ENCODE results near the gene RNH1.
"Not testable (repeated sequence)": the region's sequence is repeated elsewhere in the genome, so short reads cannot be mapped to it uniquely, and the experiment has no call there.

The RNH1 gene

GRCh38 chr11:477052-477715 lies 29.9 kb downstream of the RNH1 start:
- DNase-seq (ENCODE audit: low spot score): no peak

DNA sequence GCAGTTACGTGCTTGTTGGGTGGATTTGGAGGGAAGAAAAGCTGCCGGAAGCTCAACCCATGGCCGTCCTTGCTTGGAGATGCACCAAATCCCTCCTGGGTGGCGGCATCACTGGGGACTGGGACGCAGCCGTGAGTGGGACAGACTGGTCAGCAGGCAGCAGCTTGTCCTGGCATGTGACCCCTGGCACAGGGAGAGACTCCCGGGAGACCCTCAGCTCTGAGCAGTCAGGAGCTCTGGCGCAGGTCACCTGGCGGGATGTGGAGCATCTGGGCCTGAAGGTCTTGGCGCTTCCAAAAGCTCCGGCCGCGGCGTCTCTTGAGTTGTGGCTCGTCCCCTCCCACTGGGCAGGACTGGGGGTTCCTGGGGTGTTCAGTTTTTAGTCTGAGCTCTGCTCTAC lies 30.6 kb downstream of the RNH1 start:
- DNase-seq (ENCODE audit: low spot score): no peak

DNA sequence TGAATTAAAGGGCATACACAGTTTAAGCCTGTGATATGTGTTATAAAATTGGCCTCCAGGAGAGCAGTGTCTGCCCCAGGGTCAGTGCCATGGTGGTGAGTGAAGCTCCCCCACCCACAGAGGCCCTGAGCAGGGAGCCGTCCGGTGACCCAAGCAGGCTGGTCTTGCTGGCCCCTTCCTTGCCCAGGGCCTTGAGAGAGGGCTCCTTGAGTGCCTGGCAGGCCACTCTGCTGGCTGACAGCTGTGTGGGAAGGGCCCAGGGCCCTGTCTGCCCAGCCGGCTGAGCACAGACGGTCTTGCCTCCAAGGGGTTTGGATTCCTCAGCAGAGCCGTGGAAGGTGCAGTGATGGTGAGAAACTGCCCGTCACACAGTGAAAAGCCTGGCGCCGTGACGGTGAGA lies 31.1 kb downstream of the RNH1 start:
- DNase-seq (ENCODE audit: low spot score): no peak

DNA sequence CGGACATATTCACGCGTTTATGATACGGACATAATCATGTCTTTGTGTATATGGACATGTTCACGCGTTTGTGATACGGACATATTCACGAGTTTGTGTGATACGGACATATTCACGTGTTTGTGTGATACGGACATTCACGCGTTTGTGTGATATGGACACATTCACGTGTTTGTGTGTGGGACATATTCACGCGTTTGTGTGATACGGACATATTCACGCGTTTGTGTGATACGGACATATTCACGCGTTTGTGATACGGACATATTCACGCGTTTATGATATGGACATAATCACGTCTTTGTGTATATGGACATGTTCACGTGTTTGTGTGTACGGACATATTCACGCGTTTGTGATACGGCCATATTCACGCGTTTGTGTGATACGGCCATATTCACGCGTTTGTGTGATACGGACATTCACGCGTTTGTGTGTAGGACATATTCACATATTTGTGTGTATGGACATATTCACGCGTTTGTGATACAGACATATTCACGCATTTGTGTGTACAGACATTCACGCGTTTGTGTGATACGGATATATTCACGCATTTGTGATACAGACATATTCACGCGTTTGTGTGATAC lies 32.0 kb downstream of the RNH1 start:
- DNase-seq (ENCODE audit: low spot score): no peak

DNA sequence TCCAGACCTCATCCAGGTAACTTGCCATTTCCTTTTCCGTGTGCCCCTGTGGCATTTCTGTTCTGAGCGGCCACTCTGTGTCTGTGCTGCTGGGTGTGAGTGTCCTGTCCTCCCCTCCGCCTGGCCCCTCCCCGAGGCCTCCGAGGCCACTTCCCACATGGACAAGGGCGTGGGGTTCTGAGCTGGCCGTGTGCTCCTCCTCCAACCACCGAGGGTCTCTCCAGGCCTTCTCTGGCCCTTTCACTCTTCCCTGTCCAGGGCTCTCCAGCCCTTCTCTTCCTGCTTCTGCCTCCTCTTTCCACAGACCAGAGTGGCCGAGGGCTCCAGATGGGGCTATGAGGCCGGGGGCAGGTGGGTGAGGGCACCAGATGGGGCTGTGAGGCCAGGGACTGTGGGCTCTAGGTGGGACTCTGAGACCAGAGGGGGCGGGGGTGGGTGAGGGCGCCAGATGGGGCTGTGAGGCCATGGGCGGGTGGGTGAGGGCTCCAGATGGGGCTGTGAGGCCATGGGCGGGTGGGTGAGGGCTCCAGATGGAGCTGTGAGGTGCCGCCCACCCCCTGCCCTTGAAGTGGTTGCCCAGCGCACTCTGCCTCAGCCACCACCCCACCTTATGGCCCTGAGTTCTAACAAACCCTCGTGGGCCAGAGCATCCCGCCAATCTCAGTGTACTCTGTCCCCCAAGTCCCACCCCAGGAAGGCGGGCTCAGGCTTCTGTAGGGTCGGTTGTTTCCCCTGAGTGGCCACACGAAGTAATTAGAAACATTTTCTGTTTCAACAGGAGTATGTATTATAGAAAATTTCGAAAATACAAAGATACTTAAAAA lies 32.9 kb downstream of the RNH1 start:
- peak; percentile 14 for DNase-seq (ENCODE audit: low spot score)

DNA sequence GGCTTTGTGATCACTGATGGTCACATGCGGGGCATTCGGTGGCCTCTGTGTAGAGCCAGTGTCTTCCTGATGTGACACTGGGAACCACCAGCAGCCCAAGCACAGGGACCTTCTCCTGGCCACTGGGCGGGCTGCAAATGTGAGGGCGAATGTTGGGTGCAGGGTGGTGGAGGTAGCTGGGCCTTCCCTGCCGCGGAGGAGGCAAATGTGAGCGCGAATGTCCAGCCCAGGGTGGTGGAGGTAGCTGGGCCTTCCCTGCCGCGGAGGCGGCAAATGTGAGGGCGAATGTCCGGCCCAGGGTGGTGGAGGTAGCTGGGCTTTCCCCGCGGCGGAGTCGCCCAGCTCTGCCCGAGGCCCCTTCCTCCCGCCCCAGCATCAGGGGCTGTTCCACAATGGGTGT lies 33.6 kb downstream of the RNH1 start:
- peak; percentile 10 for DNase-seq (ENCODE audit: low spot score)

DNA sequence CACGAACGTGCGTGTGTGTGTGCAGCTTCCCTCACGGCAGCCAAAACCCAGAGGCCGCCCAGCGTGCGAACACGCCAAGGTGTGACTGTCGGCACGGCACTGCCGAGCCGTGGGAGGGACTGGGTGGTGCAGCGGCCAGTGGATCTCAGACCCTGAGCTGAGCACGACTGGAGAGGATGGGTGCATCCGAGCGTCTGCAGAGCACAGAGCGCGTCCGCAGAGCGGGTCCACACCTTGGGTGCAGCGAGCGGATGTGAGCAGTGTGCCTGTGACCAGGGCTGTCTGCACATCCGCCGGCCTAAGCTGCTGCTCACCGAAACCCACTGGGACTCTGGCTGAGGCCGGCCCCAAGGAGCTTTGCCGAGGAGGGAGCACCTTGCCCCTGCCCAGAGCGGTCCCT lies 34.2 kb downstream of the RNH1 start:
- no peak for DNase-seq (ENCODE audit: low spot score)

DNA sequence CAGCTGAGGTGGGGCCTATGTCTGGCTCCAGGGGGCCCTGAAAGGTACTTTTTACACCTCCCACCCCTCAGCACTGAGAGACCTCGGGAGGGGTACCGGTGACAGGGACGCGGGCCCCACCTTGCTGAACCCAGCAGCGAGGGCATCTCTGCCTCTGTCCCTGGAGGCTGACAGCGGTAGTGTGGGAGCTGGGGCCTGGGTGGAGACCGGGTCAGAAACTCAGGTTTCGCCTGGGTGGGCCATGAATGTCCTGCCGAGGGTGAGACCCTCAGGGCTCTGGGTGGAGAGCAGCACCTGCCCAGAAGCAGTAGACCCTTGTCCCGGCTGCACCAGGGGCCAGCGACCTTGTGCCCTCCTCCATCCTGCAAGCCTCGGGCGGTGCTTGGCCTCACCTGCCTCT lies 34.8 kb downstream of the RNH1 start:
- DNase-seq (ENCODE audit: low spot score): peak; percentile 59

- DNase-seq (ENCODE audit: low spot score): no peak
Measured at GRCh38 chr11:471468-472145, 35.4 kb downstream of the RNH1 start.

DNA sequence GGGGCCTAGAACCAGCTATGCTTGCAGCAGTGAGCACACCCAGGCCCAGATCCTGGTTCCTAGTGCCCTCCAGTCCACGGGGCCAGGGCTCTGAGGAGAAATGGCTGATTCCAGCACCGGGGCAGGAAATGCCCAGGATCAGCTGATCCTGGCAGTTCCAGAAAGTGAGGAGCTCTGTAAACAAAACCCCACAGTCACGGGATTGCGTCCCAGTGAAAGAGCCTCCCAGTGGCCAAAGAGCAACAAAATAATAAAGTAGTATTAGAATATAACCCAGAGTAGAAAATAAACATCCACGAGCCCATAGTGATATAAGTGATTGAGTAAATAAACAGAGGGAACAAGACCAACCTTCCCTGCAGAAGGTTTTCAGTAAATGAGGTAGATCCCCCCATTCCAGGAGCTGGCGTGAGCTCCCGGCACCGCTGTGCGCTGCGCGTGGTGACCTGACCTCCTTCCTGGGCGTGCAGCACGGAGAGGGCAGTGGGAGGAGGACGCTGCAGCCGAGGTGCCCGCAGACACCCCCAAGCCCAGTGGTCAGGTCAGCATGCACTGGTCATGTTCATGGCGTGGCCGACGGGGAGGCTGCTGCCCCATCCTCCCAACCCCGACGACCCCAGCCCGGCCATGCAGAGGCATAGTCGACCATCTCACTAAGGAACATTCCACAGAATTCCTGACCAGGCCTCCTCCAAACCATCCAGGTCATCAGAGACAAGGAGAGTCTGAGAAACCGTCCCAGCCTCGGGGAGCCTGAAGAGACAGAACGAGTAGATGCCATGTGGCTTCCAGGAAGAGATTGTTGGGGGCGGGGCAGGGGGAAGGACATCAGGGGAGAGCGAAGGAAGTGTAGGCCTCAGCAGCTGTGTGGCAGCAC lies 37.1 kb downstream of the RNH1 start:
- no peak for DNase-seq (ENCODE audit: low spot score)

DNA sequence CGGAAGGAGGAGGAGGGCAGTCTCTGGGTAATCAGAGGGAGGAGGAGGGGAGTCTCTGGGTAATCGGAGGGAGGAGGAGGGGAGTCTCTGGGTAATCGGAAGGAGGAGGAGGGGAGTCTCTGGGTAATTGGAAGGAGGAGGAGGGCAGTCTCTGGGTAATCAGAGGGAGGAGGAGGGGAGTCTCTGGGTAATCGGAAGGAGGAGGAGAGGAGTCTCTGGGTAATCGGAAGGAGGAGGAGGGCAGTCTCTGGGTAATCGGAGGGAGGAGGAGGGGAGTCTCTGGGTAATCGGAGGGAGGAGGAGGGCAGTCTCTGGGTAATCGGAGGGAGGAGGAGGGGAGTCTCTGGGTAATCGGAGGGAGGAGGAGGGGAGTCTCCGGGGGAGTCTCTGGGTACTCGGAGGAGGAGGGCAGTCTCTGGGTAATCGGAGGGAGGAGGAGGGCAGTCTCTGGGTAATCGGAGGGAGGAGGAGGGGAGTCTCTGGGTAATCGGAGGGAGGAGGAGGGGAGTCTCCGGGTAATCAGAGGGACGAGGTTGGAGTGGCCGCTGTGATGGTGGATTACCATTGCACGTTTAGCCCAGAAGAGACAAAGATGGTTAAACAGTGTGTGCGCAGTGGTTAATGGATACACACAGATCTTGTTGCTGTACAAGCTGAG lies 37.9 kb downstream of the RNH1 start:
- DNase-seq (ENCODE audit: low spot score): not testable (repeated sequence)

GRCh38 chr11:468493-468892 lies 38.5 kb downstream of the RNH1 start:
- no peak for DNase-seq (ENCODE audit: low spot score)

DNA sequence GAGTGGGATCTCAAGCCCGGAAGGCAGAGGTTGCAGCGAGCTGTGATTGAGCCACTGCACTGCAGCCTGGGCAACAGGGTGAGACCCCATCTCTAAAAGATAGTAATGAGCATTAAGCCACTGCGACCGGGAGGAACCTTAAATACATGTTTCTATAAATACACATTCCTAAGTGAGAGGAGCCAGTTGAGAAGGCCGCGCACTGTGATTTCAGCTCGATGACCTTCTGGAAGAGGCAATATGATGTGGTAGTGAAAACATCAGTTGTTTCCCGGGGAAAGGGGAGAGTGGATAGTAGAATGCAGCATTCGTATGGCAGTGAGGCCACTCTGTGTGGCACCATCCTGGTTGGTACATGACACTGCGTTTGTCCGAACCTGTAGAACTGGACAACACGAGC lies 39.0 kb downstream of the RNH1 start:
- no peak for DNase-seq (ENCODE audit: low spot score)

- no peak for DNase-seq (ENCODE audit: low spot score)
Measured at GRCh38 chr11:465896-466530, 41.0 kb downstream of the RNH1 start.

GRCh38 chr11:464316-464715 lies 42.7 kb downstream of the RNH1 start:
- DNase-seq (ENCODE audit: low spot score): no peak

DNA sequence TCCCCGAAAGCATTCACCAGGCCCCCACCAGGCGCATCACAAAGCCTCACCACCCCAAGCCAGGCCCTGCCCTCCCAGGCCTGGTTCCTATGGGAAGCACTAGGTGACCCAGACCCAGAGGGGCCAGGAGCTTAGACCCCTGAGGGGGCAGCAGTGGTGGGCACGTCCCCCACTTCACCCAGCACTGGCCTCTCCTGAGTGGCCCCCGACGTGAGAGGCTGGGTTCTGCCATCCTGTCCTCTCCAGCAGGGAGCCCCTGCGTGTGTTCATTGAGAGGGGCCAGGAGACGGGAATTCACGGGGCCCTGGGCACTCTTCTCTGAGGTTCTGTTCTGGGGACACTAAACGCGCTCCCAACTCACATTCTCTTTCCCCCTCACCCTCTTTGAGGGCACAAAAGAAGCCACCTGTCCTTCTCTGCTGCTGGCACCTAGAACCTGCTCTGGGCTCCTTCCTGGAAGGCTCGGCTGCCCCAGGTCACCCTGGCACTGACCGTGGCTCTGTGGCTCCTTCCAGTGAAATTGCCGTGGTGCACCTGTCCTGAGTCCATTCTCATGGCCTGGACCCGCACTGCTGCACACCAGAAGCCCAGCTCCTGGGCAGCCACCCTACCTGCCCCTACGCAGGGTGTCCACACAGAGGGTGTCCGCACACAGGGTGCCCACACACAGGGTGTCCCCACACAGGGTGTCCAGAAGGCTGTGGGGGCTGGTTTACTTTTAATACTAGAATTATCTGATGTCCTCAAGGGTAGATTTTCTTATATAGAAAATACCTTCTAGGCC lies 44.7 kb downstream of the RNH1 start:
- DNase-seq (ENCODE audit: low spot score): no peak

- no peak for DNase-seq (ENCODE audit: low spot score)
Measured at GRCh38 chr11:461626-462025, 45.4 kb downstream of the RNH1 start.

GRCh38 chr11:460331-461199 lies 46.5 kb downstream of the RNH1 start:
- DNase-seq (ENCODE audit: low spot score): no peak
